Lung (tissue), 12 donors: ENCODE data around the gene TRIM2. TPM values are rescaled to one million over a fixed set of nuclear protein-coding genes. Genes with fewer than 3 reads are reported as not detected.
A peak's percentile ranks its signal among the peaks of the same experiment; 100 is the strongest.

Experiments used
- ATAC-seq: fragments of 200-7000 bp; cut with Tn5 transposase; one replicate; pipeline ENCODE4 v1.9.1; 2020; ENCODE audit warnings: moderate number of reproducible peaks; ENCODE audit not compliant: insufficient read depth, low FRiP score
- DNase-seq, 3 donors: peaks; one replicate each; pipeline ENCODE4 v3.0.0-alpha.2; 2013 to 2017
- H3K27ac ChIP-seq, 2 donors: one replicate each; pipeline ENCODE4 v1.5.1; 2013; ENCODE audit warnings: mild to moderate bottlenecking in 2 of 2, moderate library complexity in 2 of 2, control low read depth in 1 of 2, inconsistent platforms in 1 of 2, low read depth in 1 of 2, low read length in 1 of 2
- H3K27me3 ChIP-seq, 3 donors: one replicate each; pipeline ENCODE4 v1.5.1; 2013; ENCODE audit warnings: low read length in 2 of 3; ENCODE audit not compliant: control insufficient read depth in 3 of 3, insufficient read depth in 3 of 3
- H3K36me3 ChIP-seq, 4 donors: one replicate each; pipeline ENCODE4 v1.5.1; 2013; ENCODE audit warnings: low read length in 4 of 4, mild to moderate bottlenecking in 1 of 4, moderate library complexity in 1 of 4; ENCODE audit not compliant: control insufficient read depth in 4 of 4, insufficient read depth in 4 of 4
- H3K4me1 ChIP-seq, 5 donors: one replicate each; pipeline ENCODE4 v1.5.1; 2013; ENCODE audit warnings: low read length in 5 of 5, mild to moderate bottlenecking in 2 of 5, moderate library complexity in 1 of 5; ENCODE audit not compliant: control insufficient read depth in 5 of 5, insufficient read depth in 5 of 5
- H3K4me3 ChIP-seq: one replicate; pipeline ENCODE4 v1.5.1; 2013; ENCODE audit warnings: mild to moderate bottlenecking, control low read depth, moderate library complexity
- H3K9ac ChIP-seq, 2 donors: one replicate each; pipeline ENCODE4 v1.5.1; 2013; ENCODE audit warnings: low read length in 2 of 2, control low read depth in 1 of 2; ENCODE audit not compliant: insufficient read depth in 1 of 2
- H3K9me3 ChIP-seq, 4 donors: one replicate each; pipeline ENCODE4 v1.5.1; 2013; ENCODE audit warnings: low read length in 3 of 4, mild to moderate bottlenecking in 1 of 4, moderate library complexity in 1 of 4; ENCODE audit not compliant: control insufficient read depth in 4 of 4, insufficient read depth in 3 of 4
- CTCF ChIP-seq: IDR thresholded peaks from 2 replicates; pipeline ENCODE4 v1.5.1; 2012; ENCODE audit warnings: mild to moderate bottlenecking; ENCODE audit errors: control extremely low read depth, extremely low read depth
- WGBS, 2 donors: extraction: QIAGEN DNeasy Blood & Tissue Kit; methylation state at CpG; one replicate each; pipeline ENCODE4 v1.1.7; 2013; 5-methylcytosine and 5-hydroxymethylcytosine counted together
- polyA plus RNA-seq, 2 donors: library from polyadenylated mRNA; stranded (reverse); fragments of 200-250 nt; gene quantifications; one replicate each; pipeline ENCODE4 v1.2.1, GENCODE V29; 2013
- total RNA-seq, 2 donors: library from RNA; depleted of rRNA in 1 of 2; stranded (reverse); fragments of >200 nt in 1 of 2; gene quantifications; one replicate each; pipeline ENCODE4 v1.2.1, GENCODE V29; 2014 to 2021
- donor health status: control.
- donor health status: control.
- donor health status: Bipolar disorder and iron deficiency.
- donor health status: healthy.
- donor health status: DM: yes; HTN: yes; CAD: no.

TRIM2 gene
- total and polyA plus RNA-seq, 4 donors: 9.1 to 74.0 (median 38.1) TPM

GRCh38 chr4:153344131-153345011, 140.1 kb downstream of the TRIM2 start, which contains the start of gene MND1:
MND1 (plus strand) TSS chr4:153344688; CDS start chr4:153344738, 50 bp downstream.
- ATAC-seq (peak; percentile 94), DNase-seq (peak; percentile 94 to 95 (median 95))
- Histone ChIP-seq H3K4me3 (peak within 1 kb of the TSS; percentile 78), H3K27me3 (no peaks in the 10 kb centered on the region), H3K9ac (peak within 1 kb of the TSS; percentile 38 to 71), H3K36me3 (peaks cover 0 to 8% (median 0%) of the 10 kb centered on the region in 4 donors), H3K27ac (no peak within 1 kb of the TSS), H3K4me1 (peaks cover 0 to 16% (median 1%) of the 10 kb centered on the region in 5 donors), H3K9me3 (no peaks in the 10 kb centered on the region)
- 0 to 1% methylated on average over 70 to 86 of the region's 86 CpGs for WGBS, 2 donors
- peak; percentile 75 for TF ChIP-seq CTCF

GRCh38 chr4:153345012-153345981, 141.1 kb downstream of the TRIM2 start:
- H3K27me3 ChIP-seq: no peaks in the 10 kb centered on the region
- 1 to 2% methylated on average over 44 of the region's 44 CpGs for WGBS, 2 donors
- H3K4me3 ChIP-seq: peak overlapping the region; percentile 78
- ATAC-seq: peak; percentile 38
- no peak overlapping the region for H3K27ac ChIP-seq
- H3K9me3 ChIP-seq: no peaks in the 10 kb centered on the region
- peaks cover 0 to 2% (median 0%) of the 10 kb centered on the region in 4 donors for H3K36me3 ChIP-seq
- peak; percentile 71 to 79 (median 73) for DNase-seq
- peak overlapping the region; percentile 38 to 66 for H3K9ac ChIP-seq
- TF ChIP-seq CTCF: no peak
- peaks cover 0 to 16% (median 1%) of the 10 kb centered on the region in 5 donors for H3K4me1 ChIP-seq

GRCh38 chr4:153346031-153346430, 141.8 kb downstream of the TRIM2 start:
- DNase-seq (peak in 2 of 3 donors; percentile 14 to 17), ATAC-seq (no peak)
- WGBS, 2 donors: 63 to 69% methylated on average over 2 of the region's 2 CpGs
- no peak for TF ChIP-seq CTCF
- Histone ChIP-seq H3K9me3 (no peaks in the 10 kb centered on the region), H3K36me3 (no peaks in the 10 kb centered on the region), H3K27me3 (no peaks in the 10 kb centered on the region), H3K27ac (no peak overlapping the region), H3K4me1 (peaks cover 0 to 16% (median 1%) of the 10 kb centered on the region in 5 donors), H3K9ac (peak overlapping the region in 1 of 2 donors; percentile 35), H3K4me3 (no peak overlapping the region)
